HL-60/S4 (cell line): ENCODE results near the gene SPP1.
"Not testable (repeated sequence)": the region's sequence is repeated elsewhere in the genome, so short reads cannot be mapped to it uniquely, and the experiment has no call there.

Experiments used
- in situ Hi-C: fragments of 300-500 bp; cut with MboI; formaldehyde crosslinking; loops from 2 replicates; pipeline ENCODE4 v1.14.3; 2022; ENCODE audit warnings: low sequenced_read_pairs

SPP1 gene

DNA sequence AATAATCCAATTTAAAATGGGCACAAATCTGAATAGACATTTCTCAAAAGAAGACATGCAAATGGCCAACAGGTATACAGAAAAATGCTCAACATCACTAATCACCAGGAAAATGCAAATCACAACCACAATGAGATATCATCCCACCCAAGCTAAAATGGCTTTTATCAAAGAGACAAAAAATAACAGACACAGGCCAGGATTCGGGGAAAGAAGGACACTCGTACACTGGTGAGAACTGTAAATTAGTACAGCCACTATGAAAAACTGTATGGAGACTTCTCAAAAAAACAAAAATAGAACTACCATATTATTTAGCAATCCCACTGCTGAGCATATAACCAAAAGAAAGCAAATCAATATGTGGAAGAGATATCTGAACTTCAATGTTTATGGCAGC lies 8.5 kb downstream of the SPP1 start:
- in situ Hi-C loops: loop anchor here (10.0 kb wide), 1 partner anchor 299 kb away; no protein-coding TSS in a partner anchor

DNA sequence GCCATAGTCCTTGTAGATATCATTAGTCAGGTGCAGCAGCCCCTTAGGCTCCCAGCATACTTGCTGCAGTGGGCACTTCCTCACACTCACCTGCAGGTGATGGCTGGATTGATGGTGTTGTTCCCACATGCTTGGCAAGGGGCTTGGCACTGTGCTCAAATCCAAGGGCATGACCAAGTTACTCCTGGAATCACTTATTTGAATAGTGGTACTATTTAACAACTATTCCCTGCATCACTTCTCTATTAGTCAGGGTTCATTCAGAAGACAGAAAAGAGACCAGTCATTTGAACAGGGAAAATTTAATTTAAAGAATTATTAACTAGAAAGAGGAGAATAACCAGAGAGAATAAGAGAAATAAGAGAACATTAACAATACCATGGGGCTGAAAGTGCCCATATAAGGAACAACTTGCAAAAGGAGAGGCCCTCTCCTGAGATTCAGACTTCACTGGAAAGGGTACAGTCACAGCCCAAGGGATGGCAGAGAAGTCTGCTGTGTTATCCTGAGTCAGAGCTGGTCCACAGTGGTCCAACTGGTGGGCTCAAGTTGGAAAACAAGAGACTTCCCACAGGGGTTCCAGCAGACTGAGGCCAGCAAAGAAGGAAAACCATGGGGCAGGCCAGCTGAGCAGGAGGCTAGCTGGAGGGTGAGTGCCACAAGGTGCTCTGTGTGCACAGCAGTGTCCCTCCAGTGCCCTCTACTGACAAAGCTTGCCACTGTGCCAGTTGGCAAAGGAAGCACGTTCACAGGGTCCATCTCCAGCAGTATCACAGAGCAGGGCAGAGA lies 9.8 kb downstream of the SPP1 start:
- in situ Hi-C loops: loop anchor here (10.0 kb wide), 1 partner anchor 300 kb away; no protein-coding TSS in a partner anchor

DNA sequence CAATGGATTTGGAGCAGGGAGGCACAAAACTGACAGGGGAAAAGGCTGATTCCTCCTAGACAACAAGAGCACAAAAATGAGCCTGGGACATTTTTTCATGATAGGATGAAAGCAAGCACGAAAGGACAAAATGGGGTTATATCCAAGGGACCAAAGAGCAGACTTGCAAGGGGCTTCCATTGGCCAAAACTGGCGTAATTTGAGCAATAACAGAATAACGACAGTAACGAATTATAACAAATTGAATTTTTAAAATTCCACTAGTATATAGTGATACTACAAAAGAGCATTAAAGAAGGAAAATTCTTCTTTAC lies 10.3 kb downstream of the SPP1 start:
- in situ Hi-C loops: loop anchor here (10.0 kb wide), 1 partner anchor 301 kb away; no protein-coding TSS in a partner anchor

DNA sequence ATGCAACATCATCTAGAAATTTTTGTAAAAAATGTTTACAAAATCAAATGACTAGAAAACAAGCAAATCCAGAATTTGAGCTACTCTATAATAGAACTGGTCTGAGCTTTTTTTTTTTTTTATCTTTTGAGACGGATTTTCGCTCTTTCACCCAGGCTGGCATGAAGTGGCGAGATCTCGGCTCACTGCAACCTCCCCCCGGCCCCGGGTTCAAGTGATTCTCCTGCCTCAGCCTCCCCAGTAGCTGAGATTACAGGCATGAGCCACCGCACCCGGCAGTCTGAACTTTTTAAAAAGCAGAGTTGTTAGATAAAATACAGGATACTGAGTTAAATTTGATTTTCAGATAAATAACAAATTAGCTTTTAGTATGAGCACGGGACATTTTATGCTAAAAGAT lies 11.0 kb downstream of the SPP1 start:
- in situ Hi-C loops: loop anchor here (10.0 kb wide), 1 partner anchor 302 kb away; no protein-coding TSS in a partner anchor

DNA sequence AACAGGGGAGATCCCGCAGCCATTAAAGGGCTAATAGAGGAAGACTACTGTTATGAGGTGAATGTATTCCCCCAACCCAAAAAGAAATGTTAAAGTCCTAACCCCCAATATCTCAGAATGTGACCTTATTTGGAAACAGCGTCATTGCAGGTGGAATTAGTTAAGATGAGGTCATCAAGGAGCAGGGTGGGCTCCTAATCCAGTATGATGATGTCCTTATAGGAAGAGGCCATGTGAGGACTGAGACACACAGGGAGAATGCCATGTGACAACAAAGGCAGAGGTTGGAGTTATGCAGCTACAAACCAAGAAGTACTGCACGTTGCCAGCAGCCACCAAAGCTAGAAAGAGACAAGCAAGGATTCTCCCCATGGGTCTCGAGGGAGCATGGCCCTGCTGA lies 14.3 kb downstream of the SPP1 start:
- in situ Hi-C loops: loop anchor here (10.0 kb wide), 1 partner anchor 305 kb away; no protein-coding TSS in a partner anchor

DNA sequence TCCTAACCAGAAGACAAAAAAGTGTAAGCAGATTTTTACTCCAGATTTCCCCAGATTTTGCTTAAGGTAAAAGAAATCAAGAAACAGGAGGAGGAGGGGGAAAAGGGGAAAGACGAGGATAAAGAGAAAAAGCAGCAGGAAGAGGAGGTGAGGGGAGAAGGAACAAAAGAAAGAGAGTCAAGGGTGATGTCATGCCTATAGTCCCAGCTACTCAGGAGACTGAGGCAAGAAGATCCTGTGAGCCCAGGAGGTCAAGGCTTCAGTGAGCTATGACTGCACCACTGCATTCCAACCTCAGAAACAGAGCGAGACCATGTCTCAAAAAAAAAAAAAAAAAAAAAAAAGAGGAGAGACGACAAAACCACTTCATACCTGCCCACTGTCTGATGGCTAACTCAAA lies 19.9 kb downstream of the SPP1 start:
- in situ Hi-C loops: no loop called here

DNA sequence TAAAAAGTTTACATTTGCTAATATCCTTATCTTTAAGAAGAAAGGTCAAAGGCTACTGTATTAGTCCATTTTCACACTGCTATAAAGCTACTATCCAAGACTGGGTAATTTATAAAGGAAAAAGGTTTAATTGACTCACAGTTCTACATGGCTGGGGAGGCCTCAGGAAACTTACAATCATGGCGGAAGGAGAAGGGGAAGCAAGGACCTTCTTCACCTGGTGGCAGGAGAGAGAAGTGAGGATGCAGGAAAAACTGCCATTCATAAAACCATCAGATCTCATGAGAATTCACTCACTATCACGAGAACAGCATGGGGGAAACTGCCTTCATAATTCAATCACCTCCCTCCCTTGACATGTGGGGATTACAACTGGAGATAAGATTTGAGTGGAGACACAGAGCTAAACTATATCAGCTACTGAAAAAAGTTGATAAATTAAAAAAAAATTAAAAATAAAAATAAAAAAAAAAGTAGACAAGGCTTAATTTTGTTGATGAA lies 23.7 kb downstream of the SPP1 start:
- in situ Hi-C loops: not testable (repeated sequence)

DNA sequence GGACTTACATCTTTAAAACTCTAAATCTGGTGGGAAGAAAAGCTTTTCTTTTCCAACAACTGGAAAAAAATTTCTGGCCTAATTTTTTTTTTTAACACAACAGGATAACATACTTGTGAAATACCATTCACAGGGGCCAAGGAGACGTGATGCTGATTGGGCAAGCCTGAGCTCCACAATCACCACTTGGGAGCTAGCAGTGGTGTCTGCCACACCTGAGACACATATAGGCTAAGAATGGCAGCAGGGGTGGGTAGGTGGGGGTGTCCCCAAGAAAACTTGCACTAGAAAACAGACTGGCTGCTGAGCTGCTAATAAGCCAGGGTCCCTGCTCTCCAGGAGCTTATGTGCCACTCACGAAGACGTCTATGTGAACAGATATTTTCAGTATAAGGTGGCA lies 26.4 kb downstream of the SPP1 start:
- in situ Hi-C loops: no loop called here

DNA sequence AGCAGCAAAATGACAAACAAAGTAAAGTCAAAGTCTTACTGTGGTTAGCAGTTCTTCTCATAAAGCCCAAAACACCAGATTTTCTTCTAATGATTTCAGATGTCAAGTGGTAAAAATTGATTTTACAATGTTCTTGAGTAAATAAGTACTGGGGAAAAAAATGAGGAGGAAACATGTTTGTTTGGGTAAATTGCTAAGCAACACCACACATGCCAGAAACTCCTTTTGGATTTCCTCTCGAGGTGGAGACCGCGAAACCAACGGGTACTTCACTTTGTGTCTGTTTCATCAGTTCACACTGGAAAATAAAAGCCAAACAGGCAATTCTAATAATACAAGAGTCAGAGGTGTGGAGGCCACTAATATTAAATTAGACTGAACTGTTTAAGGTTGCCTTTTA lies 27.3 kb downstream of the SPP1 start:
- in situ Hi-C loops: no loop called here

DNA sequence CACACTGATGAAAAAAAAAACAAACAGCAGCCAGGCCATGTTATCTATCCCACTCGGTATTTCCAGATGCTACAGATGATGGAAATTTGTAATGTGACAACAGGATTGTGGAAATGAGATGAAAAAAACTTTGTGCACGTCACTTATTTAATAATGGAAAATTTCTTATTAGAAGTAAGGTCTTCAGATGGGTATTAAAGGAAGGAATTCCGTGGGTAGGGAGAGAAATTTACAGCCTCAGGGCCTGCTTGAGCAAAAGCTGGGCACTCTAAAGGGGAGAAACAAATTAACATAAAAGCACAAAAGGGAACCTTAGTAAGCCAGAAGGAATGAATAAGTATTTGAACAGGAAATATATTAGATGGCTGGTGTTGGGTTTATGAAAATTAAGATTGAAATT lies 27.7 kb downstream of the SPP1 start:
- in situ Hi-C loops: no loop called here

DNA sequence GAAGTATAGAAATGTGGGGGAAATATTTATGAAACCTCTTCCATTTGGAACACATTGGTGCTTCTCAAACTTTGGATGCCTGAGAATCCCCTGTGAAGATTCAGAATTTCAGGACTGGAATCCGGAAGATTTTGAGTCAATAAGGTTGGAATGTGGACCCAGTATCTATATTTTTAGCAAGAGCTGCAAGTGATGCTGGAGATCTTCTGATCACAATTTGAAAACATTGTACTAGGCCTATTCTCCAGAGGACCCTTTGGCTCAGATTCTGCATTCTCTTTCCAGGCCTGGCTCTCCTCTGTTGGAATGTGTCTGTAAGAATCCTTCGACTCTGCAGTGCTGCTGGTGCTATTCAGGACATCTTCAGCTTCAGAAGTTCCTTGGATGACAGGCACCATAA lies 29.6 kb downstream of the SPP1 start:
- in situ Hi-C loops: no loop called here

DNA sequence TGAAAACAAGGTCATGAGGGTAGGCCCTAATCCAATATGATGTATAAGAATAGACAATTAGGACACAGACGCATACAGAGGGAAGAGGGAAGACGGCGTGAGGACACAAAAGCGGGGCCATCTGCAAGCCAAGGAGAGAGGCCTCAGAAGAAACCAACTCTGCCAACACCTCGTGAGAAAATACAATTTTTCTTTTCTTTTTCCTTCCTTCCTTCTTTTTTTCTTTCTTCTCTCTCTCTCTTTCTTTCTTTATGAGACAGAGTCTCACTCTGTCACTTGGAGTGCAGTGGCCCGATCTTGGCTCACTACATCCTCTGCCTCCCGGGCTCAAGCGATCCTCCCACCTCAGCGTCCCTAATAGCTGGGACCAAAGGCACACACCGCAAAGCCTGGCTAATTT lies 30.4 kb downstream of the SPP1 start:
- in situ Hi-C loops: no loop called here

DNA sequence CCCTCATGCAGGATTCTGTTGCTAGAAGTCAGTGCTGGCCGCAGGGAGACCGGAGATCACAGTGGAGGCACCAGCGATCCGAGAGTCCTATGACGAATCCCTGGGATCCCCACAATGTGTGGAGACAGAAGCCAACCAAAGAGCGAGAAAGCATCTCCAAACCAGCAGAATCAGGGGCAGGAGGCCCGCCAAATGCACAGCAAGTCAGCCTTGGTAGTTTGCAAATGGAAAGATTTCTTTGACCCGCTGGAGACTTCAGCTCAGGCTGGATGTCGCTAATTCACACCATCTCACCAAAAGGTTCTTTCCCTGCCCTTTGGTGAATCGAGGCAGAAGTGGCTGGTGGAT lies 31.4 kb downstream of the SPP1 start:
- in situ Hi-C loops: no loop called here

DNA sequence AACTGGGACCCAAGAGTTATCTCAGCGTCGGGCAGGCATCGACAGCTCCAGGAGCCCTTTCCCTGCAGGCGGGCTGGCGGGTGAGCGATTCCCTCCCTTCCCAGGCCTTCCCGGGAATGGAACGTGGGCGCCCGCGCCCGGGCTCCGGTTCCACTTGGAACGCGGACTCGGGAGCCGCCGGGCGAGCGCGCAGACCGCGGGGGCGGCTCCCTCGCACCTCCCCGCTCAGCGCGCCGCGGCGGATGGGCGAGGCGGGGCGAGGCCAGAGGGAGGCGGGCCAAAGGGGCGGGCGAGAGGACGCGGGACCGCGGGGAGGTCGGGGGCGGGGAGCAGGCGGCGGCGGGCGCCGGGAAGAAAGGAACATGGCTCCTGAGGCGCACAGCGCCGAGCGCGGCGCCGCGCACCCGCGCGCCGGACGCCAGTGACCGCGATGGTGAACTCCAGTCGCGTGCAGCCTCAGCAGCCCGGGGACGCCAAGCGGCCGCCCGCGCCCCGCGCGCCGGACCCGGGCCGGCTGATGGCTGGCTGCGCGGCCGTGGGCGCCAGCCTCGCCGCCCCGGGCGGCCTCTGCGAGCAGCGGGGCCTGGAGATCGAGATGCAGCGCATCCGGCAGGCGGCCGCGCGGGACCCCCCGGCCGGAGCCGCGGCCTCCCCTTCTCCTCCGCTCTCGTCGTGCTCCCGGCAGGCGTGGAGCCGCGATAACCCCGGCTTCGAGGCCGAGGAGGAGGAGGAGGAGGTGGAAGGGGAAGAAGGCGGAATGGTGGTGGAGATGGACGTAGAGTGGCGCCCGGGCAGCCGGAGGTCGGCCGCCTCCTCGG lies 32.0 kb downstream of the SPP1 start, which contains the start of gene PKD2:
Gene PKD2 (plus strand): TSS at position 332 of the 818 bp plus-strand sequence. CDS start 99 bp downstream, at position 431.
- in situ Hi-C loops: no loop called here

DNA sequence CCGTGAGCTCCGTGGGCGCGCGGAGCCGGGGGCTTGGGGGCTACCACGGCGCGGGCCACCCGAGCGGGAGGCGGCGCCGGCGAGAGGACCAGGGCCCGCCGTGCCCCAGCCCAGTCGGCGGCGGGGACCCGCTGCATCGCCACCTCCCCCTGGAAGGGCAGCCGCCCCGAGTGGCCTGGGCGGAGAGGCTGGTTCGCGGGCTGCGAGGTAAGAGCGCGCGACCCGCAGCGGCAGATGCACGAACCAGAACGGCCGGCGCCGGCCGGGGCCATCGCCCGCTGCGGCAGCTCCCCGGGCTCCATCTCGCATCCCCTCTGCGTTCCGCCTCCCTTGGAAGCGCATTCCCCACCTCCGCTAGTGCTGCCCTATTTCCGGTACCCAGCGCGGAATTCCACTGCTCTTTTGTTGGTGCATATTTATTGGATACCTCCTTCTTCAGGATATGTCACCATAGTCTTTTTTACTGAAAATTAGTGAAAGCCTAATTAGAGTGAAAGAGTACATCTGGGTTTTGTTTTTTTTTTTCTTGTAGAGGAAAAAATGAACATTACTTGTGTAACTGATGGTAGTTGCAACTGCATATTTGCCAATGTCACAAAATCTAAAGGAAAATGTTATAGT lies 32.7 kb downstream of the SPP1 start:
- in situ Hi-C loops: no loop called here

DNA sequence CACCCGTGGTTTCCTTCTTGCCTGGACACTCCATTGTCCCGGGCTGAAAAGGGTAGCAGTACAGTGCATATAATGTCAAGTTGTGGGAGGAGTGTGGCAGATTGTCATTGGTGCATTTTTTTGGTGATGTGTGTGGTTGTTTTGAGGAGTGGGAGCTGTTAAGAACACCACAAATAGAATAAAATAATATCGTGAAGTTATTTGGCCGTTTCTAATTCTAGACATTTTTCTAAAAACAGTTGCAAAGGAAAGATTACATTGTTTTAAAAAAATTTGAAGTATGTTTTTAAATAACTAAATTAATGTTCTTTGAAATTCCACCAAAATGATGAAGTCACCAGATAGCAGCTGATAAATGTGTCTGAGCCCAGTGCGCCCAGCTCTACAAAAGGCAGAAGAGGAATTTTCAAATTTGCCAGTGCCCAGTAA lies 33.2 kb downstream of the SPP1 start:
- in situ Hi-C loops: no loop called here

DNA sequence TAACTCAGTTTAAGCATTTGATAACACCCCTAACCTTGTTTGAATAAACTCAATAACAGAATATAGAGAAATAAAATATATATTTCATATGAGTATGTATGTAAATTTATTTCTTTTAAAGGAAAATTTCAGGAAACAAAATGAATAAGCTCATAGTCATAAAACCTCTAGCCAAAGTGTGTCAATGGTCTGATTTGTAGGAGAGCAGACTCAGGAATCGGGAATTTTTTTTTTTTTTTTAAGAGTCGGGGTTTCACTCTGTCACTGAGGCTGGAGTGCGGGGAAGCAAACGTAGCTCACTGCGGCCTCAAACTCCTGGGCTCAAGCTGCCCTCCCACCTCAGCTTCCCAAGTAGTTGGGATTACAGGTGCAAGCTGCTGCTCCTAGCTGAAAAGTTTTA lies 34.4 kb downstream of the SPP1 start:
- in situ Hi-C loops: no loop called here

DNA sequence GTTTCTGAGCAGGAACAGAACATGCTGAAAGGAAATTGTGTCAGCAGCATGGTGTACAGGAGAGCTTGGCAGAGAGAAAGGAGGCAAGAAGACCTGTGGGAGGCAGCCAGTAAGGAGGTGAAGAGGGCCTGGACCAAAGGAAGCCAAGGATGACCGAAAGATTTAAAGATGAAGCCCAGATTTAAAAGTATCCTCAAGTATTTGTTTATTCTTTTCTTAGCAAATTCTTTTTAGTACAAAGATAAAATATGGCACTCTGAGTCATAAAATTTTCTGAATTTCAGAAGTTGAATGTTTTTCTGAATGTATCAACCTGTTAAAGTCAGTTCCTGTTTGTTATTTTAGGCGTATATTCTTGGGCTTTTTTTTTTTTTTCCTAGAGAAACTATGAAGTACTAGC lies 35.5 kb downstream of the SPP1 start:
- in situ Hi-C loops: no loop called here

DNA sequence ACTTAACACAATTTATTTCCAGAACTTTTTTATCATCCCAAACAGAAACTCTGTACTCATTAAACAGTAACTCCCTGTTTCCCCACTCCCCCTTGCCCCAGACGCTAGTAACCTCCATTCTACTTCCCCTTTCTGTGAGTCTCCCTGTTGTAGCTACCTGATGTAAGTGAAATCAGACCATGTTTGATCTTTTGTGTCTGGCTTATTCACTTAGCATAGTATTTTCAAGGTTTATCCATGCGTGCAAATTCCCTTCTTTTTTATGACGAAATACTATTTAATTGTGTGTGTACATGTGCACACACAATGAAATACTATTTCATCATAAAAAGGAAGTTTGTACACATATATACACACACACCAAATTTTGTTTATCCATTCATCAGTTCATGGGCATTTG lies 37.1 kb downstream of the SPP1 start:
- in situ Hi-C loops: no loop called here

DNA sequence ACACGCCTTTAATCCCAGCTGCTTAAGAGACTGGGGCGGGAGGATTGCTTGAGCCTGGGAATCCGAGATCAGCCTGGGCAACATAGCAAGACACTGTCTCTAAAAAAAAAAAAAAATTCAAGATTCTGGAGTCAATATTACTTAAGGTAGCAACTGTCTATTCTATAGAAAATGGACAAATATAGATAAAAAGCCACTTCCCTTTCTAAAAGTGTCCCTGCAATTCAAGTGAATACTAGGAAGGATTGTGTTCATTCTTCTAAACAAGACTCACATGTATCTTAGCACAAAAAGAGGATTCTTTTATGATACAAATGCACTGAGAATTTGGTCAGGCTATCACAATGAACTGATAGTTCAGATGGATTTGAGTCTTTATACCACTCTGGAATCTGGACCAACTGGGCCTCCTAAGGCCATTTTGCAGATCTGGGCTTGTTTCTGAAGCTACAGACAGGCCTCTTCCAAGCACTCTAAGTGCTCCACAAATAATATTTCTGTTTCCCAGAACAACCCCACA lies 38.9 kb downstream of the SPP1 start:
- in situ Hi-C loops: no loop called here

DNA sequence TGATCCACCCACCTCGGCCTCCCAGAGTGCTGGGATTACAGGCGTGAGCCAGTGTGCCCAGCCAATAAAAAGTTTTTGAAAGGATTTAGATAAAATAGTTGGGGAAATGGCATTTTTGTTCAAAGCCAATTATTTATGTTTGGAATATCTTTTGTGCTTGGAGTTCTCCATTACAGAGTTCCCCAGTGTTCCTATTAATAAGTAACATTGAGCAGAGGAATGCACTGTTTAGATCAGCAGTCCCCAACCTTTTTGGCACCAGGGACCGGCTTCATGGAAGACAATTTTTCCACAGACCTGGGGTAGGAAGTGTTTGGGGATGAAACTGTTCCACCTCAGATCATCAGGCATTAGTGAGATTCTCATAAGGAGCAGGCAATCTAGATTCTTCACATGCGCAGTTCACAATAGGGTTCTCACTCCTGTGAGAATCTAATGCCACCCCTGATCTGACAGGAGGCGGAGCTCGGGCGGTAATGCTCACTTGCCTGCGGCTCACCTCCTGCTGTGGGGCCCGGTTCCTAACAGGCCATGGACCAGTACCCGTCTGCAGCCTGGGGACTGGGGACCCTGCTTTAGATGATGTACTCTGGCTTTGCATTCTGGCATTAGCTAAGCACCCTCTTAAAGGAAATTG lies 40.3 kb downstream of the SPP1 start:
- in situ Hi-C loops: no loop called here
